MM.1S (cell line): ENCODE results near the gene TTC7B.

Experiments
- DNase-seq: peaks from one replicate; pipeline ENCODE4 v3.0.0-alpha.2; 2015
- H2AFZ ChIP-seq: fragments of 300-600 bp; sonication (generic); 2 replicates; pipeline ENCODE4 v1.6.0; 2016; ENCODE audit warnings: antibody characterized with exemption, low read length
- H3F3A ChIP-seq: fragments of 300-600 bp; sonication (generic); 2 replicates; pipeline ENCODE4 v1.6.1; 2016; ENCODE audit warnings: mild to moderate bottlenecking, antibody characterized with exemption, low read length, moderate library complexity, mixed read lengths; ENCODE audit not compliant: insufficient read depth
- H3K27ac ChIP-seq: fragments of 300-600 bp; sonication (generic); 2 replicates; pipeline ENCODE4 v1.5.1; 2016; ENCODE audit warnings: mild to moderate bottlenecking, low read length
- H3K27me3 ChIP-seq: fragments of 300-600 bp; sonication (generic); replicated peaks from 2 replicates; pipeline ENCODE4 v1.6.0; 2016; ENCODE audit warnings: low read length; ENCODE audit not compliant: insufficient read depth
- H3K36me3 ChIP-seq: fragments of 300-600 bp; sonication (generic); replicated peaks from 2 replicates; pipeline ENCODE4 v1.6.1; 2016; ENCODE audit warnings: mild to moderate bottlenecking, low read length, mixed read lengths; ENCODE audit not compliant: insufficient read depth
- H3K4me1 ChIP-seq: fragments of 300-600 bp; sonication (generic); 2 replicates; pipeline ENCODE4 v1.6.1; 2016; ENCODE audit warnings: low read length, mixed read lengths
- H3K4me2 ChIP-seq: fragments of 300-600 bp; sonication (generic); 2 replicates; pipeline ENCODE4 v1.6.0; 2016; ENCODE audit warnings: low read depth, low read length
- H3K4me3 ChIP-seq: fragments of 300-600 bp; sonication (generic); 2 replicates; pipeline ENCODE4 v1.5.1; 2016; ENCODE audit warnings: low read length, mixed read lengths
- H3K79me2 ChIP-seq: fragments of 300-600 bp; sonication (generic); 2 replicates; pipeline ENCODE4 v1.6.1; 2016; ENCODE audit warnings: mixed run types, low read length, mixed read lengths
- H3K9ac ChIP-seq: fragments of 300-600 bp; sonication (generic); 2 replicates; pipeline ENCODE4 v1.6.1; 2016; ENCODE audit warnings: low read length, mixed read lengths
- H3K9me2 ChIP-seq: fragments of 300-600 bp; sonication (generic); replicated peaks from 2 replicates; pipeline ENCODE4 v1.6.1; 2016; ENCODE audit warnings: mild to moderate bottlenecking, low read length, mixed read lengths; ENCODE audit not compliant: insufficient read depth
- H3K9me3 ChIP-seq: fragments of 300-600 bp; sonication (generic); replicated peaks from 2 replicates; pipeline ENCODE4 v1.6.1; 2016; ENCODE audit warnings: mild to moderate bottlenecking, low read length, mixed read lengths; ENCODE audit not compliant: insufficient read depth
- H4K20me1 ChIP-seq: fragments of 300-600 bp; sonication (generic); 2 replicates; pipeline ENCODE4 v1.6.1; 2016; ENCODE audit warnings: mild to moderate bottlenecking, low read length, moderate library complexity, mixed read lengths; ENCODE audit not compliant: insufficient read depth
- EZH2 ChIP-seq: fragments of 300-600 bp; sonication (generic); optimal IDR thresholded peaks from 2 replicates; pipeline ENCODE3; 2017; ENCODE audit warnings: low read depth, mild to moderate bottlenecking, antibody characterized with exemption, low read length, mixed read lengths
- EZH2phosphoT487 ChIP-seq: fragments of 300-600 bp; sonication (generic); IDR thresholded peaks from 2 replicates; pipeline ENCODE4 v1.6.1; 2018; ENCODE audit warnings: antibody characterized with exemption, low read length
- TF ChIP-seq, protein P1 (sequence below): fragments of 300-600 bp; sonication (generic); IDR thresholded peaks from 2 replicates; pipeline ENCODE4 v1.5.1; 2016; ENCODE audit warnings: antibody characterized with exemption, low read length, mixed read lengths

The TTC7B gene

DNA sequence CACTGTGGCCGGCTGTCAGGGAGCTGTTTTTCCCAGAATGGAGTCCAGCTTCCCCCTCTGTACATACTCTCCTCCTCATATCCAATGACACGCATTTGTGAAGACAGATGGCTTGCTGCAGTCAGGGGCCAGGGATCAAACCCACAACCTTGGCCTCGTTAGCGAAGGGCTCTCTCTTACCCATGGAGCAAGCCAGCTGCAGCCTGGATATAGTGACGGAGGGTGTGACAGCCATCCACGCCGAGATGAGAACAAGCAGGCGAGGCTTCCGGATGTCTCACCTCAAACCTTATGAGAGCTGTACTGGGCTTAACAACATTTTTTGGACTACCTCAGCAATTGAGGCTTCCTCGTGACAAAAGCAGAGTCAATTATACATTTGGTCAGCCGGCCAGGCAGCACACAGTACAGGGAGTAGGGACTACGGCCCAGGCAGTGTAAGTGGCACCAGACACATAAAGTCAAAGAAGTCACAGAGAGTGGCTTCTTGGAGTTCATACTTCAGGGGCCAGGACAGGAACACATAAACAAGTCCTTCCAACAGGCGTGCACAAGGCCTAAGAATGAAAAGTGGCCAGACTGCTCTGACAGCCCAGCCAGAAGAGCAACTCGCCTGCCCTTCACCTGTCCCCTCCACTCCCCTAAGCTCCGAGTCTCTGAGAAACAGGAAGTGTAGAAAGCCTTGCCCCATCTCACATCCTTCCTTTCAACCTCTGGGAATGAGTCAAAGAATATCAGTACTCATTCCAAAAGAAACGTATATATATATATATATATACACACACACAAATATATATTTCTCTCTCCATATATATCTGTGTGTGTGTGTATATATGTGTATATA is 115.1 kb downstream of the TTC7B start:
- H3F3A ChIP-seq: no peaks in the 10 kb centered on the region
- H3K9ac ChIP-seq: no peak overlapping the region
- H3K4me2 ChIP-seq: no peak overlapping the region
- H4K20me1 ChIP-seq: no peaks in the 10 kb centered on the region
- H3K9me2 ChIP-seq: no peaks in the 10 kb centered on the region
- no peaks in the 10 kb centered on the region for H3K9me3 ChIP-seq
- no peaks in the 10 kb centered on the region for H3K36me3 ChIP-seq
- TF ChIP-seq, protein P1, sequence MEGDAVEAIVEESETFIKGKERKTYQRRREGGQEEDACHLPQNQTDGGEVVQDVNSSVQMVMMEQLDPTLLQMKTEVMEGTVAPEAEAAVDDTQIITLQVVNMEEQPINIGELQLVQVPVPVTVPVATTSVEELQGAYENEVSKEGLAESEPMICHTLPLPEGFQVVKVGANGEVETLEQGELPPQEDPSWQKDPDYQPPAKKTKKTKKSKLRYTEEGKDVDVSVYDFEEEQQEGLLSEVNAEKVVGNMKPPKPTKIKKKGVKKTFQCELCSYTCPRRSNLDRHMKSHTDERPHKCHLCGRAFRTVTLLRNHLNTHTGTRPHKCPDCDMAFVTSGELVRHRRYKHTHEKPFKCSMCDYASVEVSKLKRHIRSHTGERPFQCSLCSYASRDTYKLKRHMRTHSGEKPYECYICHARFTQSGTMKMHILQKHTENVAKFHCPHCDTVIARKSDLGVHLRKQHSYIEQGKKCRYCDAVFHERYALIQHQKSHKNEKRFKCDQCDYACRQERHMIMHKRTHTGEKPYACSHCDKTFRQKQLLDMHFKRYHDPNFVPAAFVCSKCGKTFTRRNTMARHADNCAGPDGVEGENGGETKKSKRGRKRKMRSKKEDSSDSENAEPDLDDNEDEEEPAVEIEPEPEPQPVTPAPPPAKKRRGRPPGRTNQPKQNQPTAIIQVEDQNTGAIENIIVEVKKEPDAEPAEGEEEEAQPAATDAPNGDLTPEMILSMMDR: no peak
- TF ChIP-seq EZH2phosphoT487 (no peak), EZH2 (no peak)
- no peaks in the 10 kb centered on the region for H3K4me1 ChIP-seq
- no peak overlapping the region for H2AFZ ChIP-seq
- H3K27ac ChIP-seq: no peak overlapping the region
- no peaks in the 10 kb centered on the region for H3K27me3 ChIP-seq
- H3K79me2 ChIP-seq: no peaks in the 10 kb centered on the region
- H3K4me3 ChIP-seq: no peak overlapping the region
- no peak for DNase-seq

DNA sequence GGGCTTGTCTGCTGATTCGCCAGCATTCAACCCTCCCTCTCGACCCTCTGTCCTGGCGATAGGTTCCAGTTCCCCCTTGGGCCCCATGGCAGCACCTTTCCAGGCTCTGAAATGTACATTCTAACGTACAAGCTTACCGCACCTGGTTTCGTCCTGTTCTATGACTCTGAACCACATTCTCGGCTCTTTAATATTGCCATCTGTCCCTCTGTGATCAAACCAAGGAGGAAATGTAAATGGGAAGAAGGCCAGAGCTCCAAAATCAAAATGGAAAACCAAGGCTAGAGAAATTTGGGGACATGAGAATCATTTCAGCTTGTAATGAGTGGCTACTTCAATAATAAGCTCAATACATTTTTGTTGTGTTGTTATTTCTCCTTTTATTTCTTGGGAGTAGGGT is 117.2 kb downstream of the TTC7B start:
- no peak overlapping the region for H3K4me3 ChIP-seq
- H3K27ac ChIP-seq: no peak overlapping the region
- H4K20me1 ChIP-seq: no peaks in the 10 kb centered on the region
- H3K36me3 ChIP-seq: no peaks in the 10 kb centered on the region
- peaks cover 1% of the 10 kb centered on the region; the same call in 1 of the 2 replicates for H3K4me1 ChIP-seq
- H3K79me2 ChIP-seq: no peaks in the 10 kb centered on the region
- no peak overlapping the region for H3K4me2 ChIP-seq
- H3K9me3 ChIP-seq: no peaks in the 10 kb centered on the region
- H2AFZ ChIP-seq: no peak overlapping the region
- TF ChIP-seq, protein P1: no peak
- TF ChIP-seq EZH2phosphoT487 (no peak), EZH2 (no peak)
- H3K27me3 ChIP-seq: no peaks in the 10 kb centered on the region
- H3F3A ChIP-seq: no peaks in the 10 kb centered on the region
- H3K9ac ChIP-seq: no peak overlapping the region
- H3K9me2 ChIP-seq: no peaks in the 10 kb centered on the region
- DNase-seq: no peak

DNA sequence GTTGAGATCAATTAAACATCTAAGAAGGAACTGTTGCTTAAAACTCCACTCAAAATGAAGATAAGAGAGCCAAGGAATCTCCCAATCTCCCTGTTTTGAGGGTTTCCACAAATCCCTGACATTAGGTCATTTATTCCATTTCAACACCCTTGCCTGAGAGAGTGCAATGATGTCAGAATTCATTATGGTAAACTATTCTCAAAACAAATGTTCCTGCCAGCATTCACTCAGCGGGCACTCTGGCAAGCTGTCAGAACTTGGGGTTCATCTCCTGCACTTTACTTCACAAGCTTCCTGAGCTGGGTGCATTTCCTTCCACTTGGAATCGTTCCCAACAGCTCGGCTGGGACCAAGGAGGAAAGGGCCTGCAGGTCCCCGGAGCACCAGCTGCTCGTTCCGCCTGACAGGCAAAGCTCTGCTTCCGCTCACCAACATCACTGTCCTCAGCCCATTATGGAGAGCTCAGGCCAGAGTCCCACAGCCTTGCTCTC is 117.8 kb downstream of the TTC7B start:
- Histone ChIP-seq H3K36me3 (no peaks in the 10 kb centered on the region), H3F3A (no peaks in the 10 kb centered on the region), H2AFZ (no peak overlapping the region), H3K27ac (no peak overlapping the region), H3K9me3 (no peaks in the 10 kb centered on the region), H4K20me1 (no peaks in the 10 kb centered on the region), H3K4me2 (no peak overlapping the region), H3K4me1 (peaks cover 7% of the 10 kb centered on the region; the same call in 1 of the 2 replicates), H3K9me2 (no peaks in the 10 kb centered on the region), H3K9ac (no peak overlapping the region), H3K4me3 (no peak overlapping the region), H3K79me2 (no peaks in the 10 kb centered on the region), H3K27me3 (no peaks in the 10 kb centered on the region)
- no peak for DNase-seq
- TF ChIP-seq EZH2 (no peak), EZH2phosphoT487 (no peak)
- TF ChIP-seq, protein P1: no peak
